CD1c-positive myeloid dendritic cell (primary cell): ENCODE measurements around the gene THADA.
"Not testable (repeated sequence)": the region's sequence is repeated elsewhere in the genome, so short reads cannot be mapped to it uniquely, and the experiment has no call there.

Experiments
- DNase-seq: peaks from one replicate; pipeline ENCODE4 v3.0.0-alpha.2; 2016; ENCODE audit errors: extremely low spot score

THADA gene

DNA sequence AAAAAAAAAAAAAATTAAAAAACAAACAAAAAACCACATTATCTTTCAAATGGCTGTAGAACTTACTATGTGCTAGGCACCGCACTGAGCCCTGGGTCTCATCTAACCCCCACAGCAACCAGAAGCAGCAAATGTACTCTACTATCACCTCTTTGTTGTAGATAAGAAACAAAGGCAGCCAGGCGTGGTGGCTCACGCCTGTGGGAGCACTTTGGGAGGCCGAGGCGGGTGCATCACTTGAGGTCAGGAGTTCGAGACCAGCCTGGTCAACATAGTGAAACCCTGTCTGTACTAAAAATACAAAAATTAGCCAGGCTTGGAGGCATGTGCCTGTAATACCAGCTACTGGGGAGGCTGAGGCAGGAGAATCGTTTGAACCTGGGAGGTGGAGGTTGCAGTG, 406.0 kb downstream of the THADA start:
- not testable (repeated sequence) for DNase-seq

DNA sequence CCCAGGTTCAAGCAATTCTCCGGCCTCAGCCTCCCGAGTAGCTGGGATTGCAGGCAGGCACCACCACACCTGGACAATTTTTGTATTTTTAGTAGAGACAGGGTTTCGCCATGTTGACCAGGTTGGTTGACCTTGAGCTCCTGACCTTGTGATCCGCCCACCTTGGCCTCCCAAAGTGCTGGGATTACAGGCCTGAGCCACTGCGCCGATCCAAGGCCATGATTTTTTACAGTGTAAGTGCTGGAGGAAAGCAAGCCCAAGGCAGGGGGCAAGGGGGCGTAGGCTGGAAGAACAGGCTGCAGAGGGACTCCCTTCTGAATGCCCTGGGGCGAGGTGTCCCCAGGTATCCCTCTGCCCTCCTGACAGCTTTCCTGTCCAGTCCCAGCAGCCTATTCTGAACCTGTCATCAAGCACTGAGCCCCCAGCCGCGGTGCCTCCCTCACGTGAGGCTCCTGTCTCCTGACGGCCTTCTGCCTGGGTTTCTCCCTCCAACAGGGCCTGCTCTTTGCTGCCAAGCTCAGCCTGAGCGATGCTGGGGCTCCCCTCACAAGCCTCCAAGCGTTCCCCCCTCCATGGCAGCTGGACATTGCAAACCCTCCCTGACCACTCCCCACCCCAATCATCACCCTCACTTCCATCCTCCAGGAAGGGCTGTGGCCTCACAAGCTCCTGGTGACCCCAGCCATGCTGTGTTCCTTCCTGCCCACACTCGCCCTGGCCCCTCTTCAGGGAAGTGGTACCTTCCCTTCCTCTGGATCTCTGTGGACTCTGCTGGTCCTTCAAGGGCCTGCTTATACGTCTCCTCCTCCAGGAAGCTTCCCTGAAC, 407.1 kb downstream of the THADA start:
- no peak for DNase-seq

- DNase-seq, result no peak
Measured at GRCh38 chr2:43186679-43187374, 409.0 kb downstream of the THADA start.

DNA sequence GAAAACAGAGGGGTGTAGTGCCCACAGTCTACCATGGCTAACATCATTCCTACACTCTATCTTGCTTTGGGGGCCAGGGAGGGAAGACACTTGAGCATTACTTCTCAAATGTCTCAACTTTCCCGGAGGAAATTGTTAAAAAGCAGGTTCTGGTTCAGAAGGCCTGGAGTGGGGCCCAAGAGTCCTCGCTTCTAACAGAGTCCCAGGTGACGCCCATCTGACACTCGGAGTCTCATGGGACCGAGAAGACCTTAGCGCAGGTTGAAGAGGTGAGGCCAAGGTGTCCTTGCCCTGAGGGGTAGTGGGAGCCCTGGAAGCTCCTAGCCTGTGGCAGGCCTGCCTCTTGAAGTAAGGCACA, 409.5 kb downstream of the THADA start:
- no peak for DNase-seq

GRCh38 chr2:43185146-43185545, 410.7 kb downstream of the THADA start:
- no peak for DNase-seq

DNA sequence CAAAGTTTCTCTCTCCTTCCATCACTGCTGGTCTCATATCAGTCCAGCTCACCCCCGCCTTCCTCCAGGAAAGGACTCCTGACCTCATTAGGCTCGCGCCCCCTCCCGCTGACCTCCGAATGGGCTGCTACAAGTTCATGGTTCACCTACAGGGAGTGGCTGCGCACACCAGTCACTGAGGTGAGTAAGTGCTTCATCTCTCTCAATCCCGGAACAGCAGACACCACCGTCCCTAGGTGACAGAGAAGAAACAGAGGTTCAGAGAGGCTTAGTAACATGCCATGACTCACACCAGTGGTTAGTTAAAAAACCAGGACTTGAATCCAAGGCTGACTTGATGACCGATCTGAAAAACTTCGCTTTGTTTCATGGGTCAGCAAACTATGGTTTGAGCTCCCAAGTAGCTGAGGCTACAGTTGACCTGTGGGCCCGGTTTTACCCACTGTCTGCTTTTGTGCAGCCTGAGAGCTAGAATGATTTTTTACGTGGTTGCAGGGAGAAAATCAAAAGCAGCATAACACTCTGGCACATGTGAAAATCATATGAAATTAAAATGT, 411.4 kb downstream of the THADA start:
- no peak for DNase-seq

- DNase-seq, result no peak
Measured at GRCh38 chr2:43183743-43184142, 412.1 kb downstream of the THADA start.

GRCh38 chr2:43180897-43181296, 414.9 kb downstream of the THADA start:
- no peak for DNase-seq
